NCI-H510A (cell line): Measurements from ENCODE around the gene ZNF708.
"Not testable (repeated sequence)": the region's sequence is repeated elsewhere in the genome, so short reads cannot be mapped to it uniquely, and the experiment has no call there.

ENCODE experiments used
- DNase-seq: peaks from one replicate; lab custom pipeline; 2025; lab: John Stamatoyannopoulos, UW

Gene ZNF708

GRCh38 chr19:21260164-21260847 is 68.9 kb downstream of the ZNF708 start:
- no peak for DNase-seq

GRCh38 chr19:21259421-21260124 is 69.6 kb downstream of the ZNF708 start:
- DNase-seq = not testable (repeated sequence)

GRCh38 chr19:21256722-21257121 is 72.5 kb downstream of the ZNF708 start:
- no peak for DNase-seq
